ENCODE data around the gene PLEKHA7.
A peak's percentile ranks its signal among the peaks of the same experiment; 100 is the strongest.
"Not testable (repeated sequence)": the region's sequence is repeated elsewhere in the genome, so short reads cannot be mapped to it uniquely, and the experiment has no call there.

The PLEKHA7 gene

GRCh38 chr11:16905375-16905774 is 108.8 kb downstream of the PLEKHA7 start:
- DNase-seq: no peak

DNA sequence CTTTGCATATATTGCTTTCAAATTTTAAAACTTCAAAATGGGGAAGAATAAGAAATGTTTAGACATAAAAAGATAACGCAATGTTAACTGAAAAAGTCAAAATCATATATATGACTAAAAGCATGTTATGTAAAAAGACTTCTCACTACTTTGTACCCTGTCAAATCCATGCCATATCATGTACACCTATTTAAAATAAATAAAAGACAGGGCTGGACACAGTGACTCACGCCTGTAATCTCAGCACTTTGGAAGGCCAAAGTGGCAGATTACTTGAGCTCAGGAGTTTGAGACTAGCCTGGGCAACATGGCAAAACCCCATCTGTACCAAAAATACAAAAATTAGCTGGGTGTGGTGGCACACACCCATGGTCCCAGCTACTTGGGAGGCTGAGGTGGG is 109.5 kb downstream of the PLEKHA7 start:
- not testable (repeated sequence) for DNase-seq

GRCh38 chr11:16902781-16903378 is 111.3 kb downstream of the PLEKHA7 start:
- DNase-seq: peak; percentile 22

GRCh38 chr11:16902182-16902581 is 112.0 kb downstream of the PLEKHA7 start:
- DNase-seq: no peak

GRCh38 chr11:16900491-16900890 is 113.7 kb downstream of the PLEKHA7 start:
- DNase-seq: no peak

- no peak for DNase-seq
Observed at GRCh38 chr11:16899708-16900303, 114.4 kb downstream of the PLEKHA7 start.

- no peak for DNase-seq
Observed at GRCh38 chr11:16898274-16898985, 115.8 kb downstream of the PLEKHA7 start.

GRCh38 chr11:16897470-16898061 is 116.6 kb downstream of the PLEKHA7 start:
- peak; percentile 98 for DNase-seq

GRCh38 chr11:16896729-16897469 is 117.3 kb downstream of the PLEKHA7 start:
- DNase-seq: peak; percentile 20

DNA sequence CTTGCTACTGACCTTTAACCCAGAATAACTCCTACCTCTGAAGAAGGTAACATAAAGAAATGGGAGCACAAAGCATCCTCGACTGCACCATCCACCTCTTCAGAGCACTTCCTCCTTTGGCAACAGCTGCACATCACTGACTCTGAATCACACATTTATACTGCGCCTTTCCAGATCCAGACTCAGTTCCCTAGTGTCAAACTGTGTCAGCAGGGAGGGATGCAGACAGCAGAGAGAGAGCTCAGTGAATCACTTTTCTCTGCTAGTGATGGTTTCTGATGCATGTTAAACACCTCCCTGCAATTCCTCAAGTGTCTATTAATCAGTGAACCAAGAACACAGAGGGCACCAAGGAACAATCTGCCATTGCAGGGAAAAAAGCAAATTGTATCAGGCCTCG is 118.9 kb downstream of the PLEKHA7 start:
- DNase-seq: no peak

GRCh38 chr11:16893456-16894066 is 120.7 kb downstream of the PLEKHA7 start:
- no peak for DNase-seq

DNA sequence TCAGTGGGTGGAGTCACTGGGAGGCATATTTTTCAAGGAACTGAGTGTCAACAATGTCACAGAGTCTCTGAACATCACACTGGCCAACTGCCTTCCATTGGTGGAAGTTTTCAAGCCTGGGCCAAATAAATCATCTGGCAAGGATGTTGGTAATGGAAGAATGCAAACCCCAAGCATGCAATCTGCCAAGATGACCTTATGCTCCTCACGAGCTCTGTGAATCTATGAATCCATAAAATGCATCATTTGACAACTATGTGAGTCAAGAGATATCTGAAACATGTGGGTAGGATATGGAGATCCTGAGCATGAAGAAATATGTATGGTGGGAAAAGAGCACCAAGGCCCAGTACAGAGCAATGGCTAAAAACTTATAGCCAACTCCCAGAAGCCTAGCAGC is 122.2 kb downstream of the PLEKHA7 start:
- DNase-seq: no peak

DNA sequence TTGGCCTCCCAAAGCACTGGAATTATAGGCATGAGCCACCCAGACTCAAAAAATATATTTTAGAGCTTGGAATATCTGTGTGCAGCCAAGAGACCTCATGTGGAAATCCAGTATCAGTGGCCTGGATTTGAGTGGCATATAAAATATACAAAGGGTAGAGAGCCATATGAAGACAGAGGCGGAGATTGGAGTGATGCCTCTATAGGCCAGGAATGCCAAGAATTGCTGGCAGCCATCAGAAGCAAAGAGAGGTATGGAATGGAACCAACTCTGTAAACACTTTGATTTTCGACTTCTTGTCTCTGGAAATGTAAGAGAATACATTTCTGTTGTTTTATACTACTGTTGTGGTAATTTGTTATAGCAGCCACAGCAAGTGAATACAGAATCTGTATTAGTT is 123.0 kb downstream of the PLEKHA7 start:
- DNase-seq: no peak

GRCh38 chr11:16890442-16890841 is 123.8 kb downstream of the PLEKHA7 start:
- DNase-seq: no peak

DNA sequence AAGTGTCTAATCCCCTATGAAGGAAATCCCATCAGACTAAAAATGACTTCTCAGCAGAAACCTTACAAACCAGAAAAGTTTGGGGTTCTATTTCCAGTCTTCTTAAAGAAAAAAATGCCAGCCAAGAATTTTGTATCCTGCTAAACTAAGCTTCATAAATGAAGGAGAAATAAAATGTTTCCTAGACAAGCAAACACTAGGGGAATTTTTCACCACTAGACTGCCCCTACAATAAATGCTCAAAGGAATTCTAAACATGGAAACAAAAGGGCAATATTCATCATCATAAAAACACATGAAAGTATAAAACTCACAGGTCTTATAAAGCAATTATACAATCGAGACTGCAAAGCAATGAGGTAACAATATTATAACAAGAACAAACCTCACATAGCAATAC is 124.3 kb downstream of the PLEKHA7 start:
- DNase-seq: no peak

DNA sequence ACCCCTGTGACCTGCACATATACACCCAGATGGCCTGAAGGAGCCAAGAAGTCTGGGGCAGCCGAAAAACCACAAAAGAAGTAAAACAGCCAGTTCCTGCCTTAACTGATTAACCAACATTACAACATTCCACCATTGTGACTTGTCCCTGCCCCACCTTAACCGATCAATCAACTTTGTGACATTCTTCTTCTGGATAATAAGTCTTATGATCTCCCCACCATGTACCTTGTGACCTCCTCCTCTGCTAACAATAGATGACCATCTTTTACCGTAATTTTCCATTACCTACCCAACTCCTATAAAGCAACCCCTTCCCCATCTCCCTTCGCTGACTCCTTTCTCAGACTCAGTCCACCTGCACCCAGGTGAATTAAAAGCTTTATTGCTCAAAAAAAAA is 125.2 kb downstream of the PLEKHA7 start:
- DNase-seq: not testable (repeated sequence)

DNA sequence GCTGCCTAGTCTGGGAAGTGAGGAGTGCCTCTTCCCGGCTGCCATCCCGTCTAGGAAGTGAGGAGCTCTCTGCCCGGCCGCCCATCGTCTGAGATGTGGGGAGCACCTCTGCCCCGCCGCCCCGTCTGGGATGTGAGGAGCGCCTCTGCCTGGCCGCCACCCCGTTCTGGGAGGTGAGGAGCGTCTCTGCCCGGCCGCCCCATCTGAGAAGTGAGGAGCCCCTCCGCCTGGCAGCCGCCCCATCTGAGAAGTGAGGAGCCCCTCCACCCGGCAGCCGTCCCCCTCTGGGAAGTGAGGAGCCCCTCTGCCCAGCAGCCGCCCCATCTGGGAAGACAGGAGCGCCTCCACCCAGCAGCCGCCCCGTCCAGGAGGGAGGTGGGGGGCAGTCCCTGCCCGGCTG is 126.3 kb downstream of the PLEKHA7 start:
- not testable (repeated sequence) for DNase-seq

DNA sequence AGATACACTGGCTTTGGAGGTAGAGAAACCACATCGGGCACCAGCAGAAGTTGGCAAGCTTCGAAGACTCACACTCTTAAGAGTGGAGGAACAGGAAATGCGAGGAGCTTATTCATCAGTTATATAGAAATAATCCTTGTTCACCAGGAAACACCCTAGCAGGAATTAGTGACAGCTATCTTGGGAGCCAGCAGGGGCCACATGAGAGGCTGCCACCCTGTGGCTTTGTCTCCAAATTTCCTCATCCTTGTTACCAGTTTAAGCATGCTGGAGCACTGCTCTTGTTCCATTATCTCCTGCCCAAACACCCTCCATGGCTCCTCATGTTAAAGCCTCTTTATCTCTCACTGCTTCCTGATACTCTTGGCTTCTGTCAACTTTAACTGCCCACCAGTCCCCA is 131.0 kb downstream of the PLEKHA7 start:
- no peak for DNase-seq

DNA sequence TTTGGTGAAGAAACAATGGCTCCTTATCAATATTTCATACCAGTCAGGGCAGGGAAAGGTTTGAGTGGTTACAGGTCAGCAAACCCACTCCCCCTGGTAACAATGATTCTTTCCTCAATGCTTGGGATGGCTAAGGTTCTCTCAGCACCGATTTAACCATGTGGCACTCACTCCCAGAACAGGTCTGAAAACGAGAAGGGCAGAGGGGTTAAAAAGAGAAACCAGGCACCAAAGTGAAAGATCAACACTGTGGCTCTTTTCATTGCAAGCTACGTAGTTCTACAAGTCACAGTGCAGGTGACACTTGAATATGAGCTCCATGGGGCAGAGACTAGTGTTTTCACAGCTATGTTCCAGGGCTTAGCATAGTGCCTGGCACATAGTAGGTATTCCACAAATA is 132.4 kb downstream of the PLEKHA7 start:
- no peak for DNase-seq

- DNase-seq: no peak
Observed at GRCh38 chr11:16881074-16881709, 133.0 kb downstream of the PLEKHA7 start.

DNA sequence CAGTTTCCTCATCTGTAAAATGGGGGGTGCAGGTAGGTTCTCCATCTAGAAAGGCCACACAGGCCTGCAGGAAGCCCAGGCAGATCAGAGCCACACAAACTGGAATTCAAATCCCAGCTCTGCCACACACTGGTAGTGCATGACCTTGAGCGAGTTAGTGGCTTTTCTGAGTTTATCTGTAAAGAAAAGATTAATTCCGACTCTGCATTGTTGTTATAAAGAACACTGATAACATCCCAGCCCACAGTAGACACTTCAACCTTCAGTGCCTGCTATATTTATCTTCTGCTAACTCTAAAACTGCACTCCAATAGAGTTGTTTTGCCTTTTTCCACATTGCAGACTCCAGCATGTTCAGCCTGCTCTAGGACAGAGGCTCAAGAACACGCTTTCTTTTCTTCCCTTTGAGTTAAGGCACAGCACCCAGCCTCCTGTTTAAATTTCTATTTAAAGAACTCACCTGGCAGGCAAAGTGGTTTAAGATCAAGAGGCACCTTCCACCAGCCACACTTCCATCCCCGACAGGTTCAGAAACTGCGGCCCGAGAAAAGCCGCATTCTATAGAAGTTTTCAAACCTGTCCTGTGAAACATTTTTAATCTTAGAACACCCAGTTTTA is 133.9 kb downstream of the PLEKHA7 start:
- DNase-seq: no peak

DNA sequence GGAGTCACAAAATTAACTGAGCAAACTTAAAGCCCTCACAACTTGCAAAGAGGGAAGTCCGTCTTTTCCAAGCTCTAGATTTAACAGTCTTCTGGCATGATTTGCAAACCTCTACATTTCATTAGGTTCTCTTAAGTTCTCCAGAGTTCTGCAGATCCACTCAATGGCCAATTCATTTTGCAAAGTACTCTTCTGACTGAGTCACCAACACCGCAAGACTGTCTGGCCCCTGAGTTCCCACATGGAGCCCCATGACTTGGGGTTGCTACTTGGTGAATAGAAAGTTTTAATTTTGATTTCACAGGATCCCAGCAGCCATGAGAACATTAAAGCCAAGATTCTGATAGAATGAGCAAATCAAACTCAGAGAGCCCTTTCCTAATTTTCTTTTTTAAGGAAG is 134.5 kb downstream of the PLEKHA7 start:
- DNase-seq: no peak

All from NCI-H748 treated with DMSO at 0.1 percent for 48 hours (cell line).